Measurements from ENCODE around the gene SLC39A11. TPM values are rescaled to one million over a fixed set of nuclear protein-coding genes. Genes with fewer than 3 reads are reported as not detected.

The SLC39A11 gene
- total and polyA plus RNA-seq, 8 donors = 13.6 to 49.0 (median 17.5) TPM

- no peak overlapping the region for H3K4me3 ChIP-seq
Measured at GRCh38 chr17:73130977-73131376, 38.5 kb upstream of the SLC39A11 start.

DNA sequence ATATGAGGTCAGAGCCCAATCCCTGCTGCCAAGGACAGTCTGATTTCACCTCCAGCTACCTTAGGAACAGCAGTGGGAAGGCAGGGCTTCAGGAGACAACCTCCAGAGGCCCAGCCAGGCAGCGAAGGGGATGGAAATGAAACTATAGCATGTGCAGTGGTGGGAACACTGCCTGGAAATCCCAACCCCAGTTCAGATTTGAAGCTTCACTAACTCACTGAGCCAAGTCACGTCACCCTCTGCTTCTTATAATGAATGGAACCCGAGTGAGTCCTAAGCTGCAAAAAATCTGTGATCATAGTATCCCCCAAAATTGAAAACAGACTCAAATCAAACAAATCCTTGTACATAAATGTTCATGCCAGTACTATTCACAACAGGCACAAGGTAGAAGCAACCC is 36.0 kb upstream of the SLC39A11 start:
- intact Hi-C loops (cut with DNase I) = no loop called here

More at GRCh38 chr17:73130977-73131376, 38.5 kb upstream of the SLC39A11 start:
- ATAC-seq (no peak), DNase-seq (no peak)
- TF ChIP-seq CTCF (IDR thresholded peaks at IDR 0.05) = no peak
- H3K9me3 ChIP-seq = no peaks in the 10 kb centered on the region
- intact Hi-C loops (cut with DNase I) = no loop called here
- no peaks in the 10 kb centered on the region for H3K36me3 ChIP-seq
- H3K27me3 ChIP-seq = no peaks in the 10 kb centered on the region
- no peak overlapping the region for H3K27ac ChIP-seq
- H3K4me1 ChIP-seq = peaks cover 0 to 14% of the 10 kb centered on the region in 2 donors

DNA sequence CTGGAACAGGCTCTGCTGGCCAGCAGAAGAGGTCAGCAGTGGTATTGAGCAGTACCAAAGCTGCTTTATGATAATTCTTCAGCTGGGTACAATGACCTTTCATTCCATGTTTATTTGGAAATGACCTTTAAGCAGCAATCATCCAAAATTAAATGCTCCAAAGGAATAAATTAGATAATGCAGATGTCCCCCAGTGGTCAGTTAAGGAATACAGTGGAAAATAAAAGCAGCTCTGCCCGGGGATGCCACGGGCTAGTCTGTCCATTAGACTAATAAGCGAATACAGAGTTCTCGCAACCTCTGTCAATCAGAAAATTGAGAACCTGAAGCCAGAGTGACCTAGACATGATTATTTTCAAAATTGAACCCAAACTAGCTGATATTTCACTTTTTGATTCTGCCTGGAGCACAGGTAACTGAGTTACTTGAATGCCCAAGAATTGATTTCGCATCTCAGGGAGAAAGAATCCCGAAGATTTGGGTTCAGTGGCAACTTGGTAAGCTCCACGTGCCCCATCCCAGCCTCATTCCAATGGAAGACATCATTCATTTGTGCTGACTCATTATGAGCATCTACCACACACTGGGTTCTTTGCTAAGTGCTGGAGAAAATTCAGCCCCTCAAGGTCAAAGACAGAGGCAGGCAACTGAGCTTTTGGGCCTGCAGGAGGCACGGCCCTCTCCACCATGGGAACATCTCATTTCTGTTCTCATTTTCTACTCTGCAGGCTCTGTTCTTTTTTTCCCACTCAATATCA is 34.4 kb upstream of the SLC39A11 start:
- Histone ChIP-seq H3K4me1 (no peaks in the 10 kb centered on the region), H3K36me3 (no peaks in the 10 kb centered on the region), H3K27ac (no peak overlapping the region), H3K4me3 (no peak overlapping the region), H3K27me3 (no peaks in the 10 kb centered on the region), H3K9me3 (no peaks in the 10 kb centered on the region)
- no peak for TF ChIP-seq CTCF (IDR thresholded peaks at IDR 0.05)
- intact Hi-C loops (cut with DNase I) = no loop called here
- ATAC-seq = no peak
- DNase-seq = no peak

More for the DNA sequence above, 36.0 kb upstream of the SLC39A11 start:
- Histone ChIP-seq H3K4me1 (no peaks in the 10 kb centered on the region), H3K9me3 (no peaks in the 10 kb centered on the region), H3K27me3 (no peaks in the 10 kb centered on the region), H3K36me3 (no peaks in the 10 kb centered on the region), H3K27ac (no peak overlapping the region), H3K4me3 (no peak overlapping the region)
- ATAC-seq = no peak
- TF ChIP-seq CTCF (IDR thresholded peaks at IDR 0.05) = no peak
- no peak for DNase-seq

- intact Hi-C loops (cut with DNase I) = no loop called here
- no peaks in the 10 kb centered on the region for H3K36me3 ChIP-seq
- DNase-seq (no peak), ATAC-seq (no peak)
- H3K27ac ChIP-seq = no peak overlapping the region
- no peak for TF ChIP-seq CTCF (IDR thresholded peaks at IDR 0.05)
- no peaks in the 10 kb centered on the region for H3K4me1 ChIP-seq
- H3K9me3 ChIP-seq = no peaks in the 10 kb centered on the region
- H3K4me3 ChIP-seq = no peak overlapping the region
- H3K27me3 ChIP-seq = no peaks in the 10 kb centered on the region
Measured at GRCh38 chr17:73123606-73124320, 31.3 kb upstream of the SLC39A11 start.

DNA sequence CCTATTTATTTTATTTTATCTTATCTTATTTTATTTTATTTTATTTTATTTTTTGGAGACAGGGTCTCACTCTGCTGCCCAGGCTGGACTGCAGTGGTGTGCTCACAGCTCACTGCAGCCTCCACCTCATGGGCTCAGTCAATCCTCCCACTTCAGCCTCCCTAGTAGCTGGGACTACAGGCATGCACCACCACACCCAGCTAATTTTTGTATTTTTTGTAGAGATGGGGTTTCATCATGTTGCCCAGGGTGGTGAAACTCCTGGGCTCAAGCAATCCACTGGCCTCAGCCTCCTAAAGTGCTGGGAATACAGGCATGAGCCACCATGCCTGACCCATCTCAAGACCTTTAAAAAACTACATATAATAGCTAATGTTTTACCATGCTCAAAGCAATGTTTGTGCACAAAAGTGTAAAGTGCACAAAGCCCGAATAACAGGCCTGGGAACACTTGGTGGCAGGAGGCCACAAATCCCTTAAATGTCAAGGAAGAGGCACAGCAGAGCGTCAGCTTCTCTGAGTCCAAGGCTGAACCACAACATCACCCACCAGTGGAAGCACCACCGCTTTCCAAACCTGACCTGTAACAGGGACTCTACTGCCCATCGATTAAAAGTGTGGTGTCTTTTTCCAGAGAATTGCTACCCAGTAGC is 30.6 kb upstream of the SLC39A11 start:
- no peaks in the 10 kb centered on the region for H3K27me3 ChIP-seq
- no peak overlapping the region for H3K27ac ChIP-seq
- DNase-seq (no peak), ATAC-seq (no peak)
- TF ChIP-seq CTCF (IDR thresholded peaks at IDR 0.05) = no peak
- no peak overlapping the region for H3K4me3 ChIP-seq
- no peaks in the 10 kb centered on the region for H3K4me1 ChIP-seq
- H3K9me3 ChIP-seq = no peaks in the 10 kb centered on the region
- intact Hi-C loops (cut with DNase I) = no loop called here
- no peaks in the 10 kb centered on the region for H3K36me3 ChIP-seq
